ENCODE results near the gene CD164L2.

CD164L2 gene

GRCh38 chr1:27353629-27354028 lies 29.5 kb downstream of the CD164L2 start:
- TF ChIP-seq PATZ1 (CRISPR knock-in tag; IDR thresholded peaks at IDR 0.05; ENCODE audit: borderline replicate concordance) (no peak), ZNF8 (CRISPR knock-in tag; IDR thresholded peaks at IDR 0.05) (no peak), POU6F1 (CRISPR knock-in tag; IDR thresholded peaks at IDR 0.05; ENCODE audit: borderline replicate concordance, low read depth) (no peak), BACH2 (CRISPR knock-in tag; IDR thresholded peaks at IDR 0.05; ENCODE audit: borderline replicate concordance) (no peak), ZC3H10 (CRISPR knock-in tag; IDR thresholded peaks at IDR 0.05) (no peak), ESRRG (CRISPR knock-in tag; IDR thresholded peaks at IDR 0.05) (no peak), TCF4 (CRISPR knock-in tag; IDR thresholded peaks at IDR 0.05; ENCODE audit: borderline replicate concordance) (no peak), CREB5 (CRISPR knock-in tag; IDR thresholded peaks at IDR 0.05; ENCODE audit: low read depth) (no peak), TOX (CRISPR knock-in tag; IDR thresholded peaks at IDR 0.05; ENCODE audit: borderline replicate concordance) (no peak), ZFP3 (CRISPR knock-in tag; IDR thresholded peaks at IDR 0.05) (no peak), ARNTL (CRISPR knock-in tag; IDR thresholded peaks at IDR 0.05; ENCODE audit: borderline replicate concordance, low read depth) (no peak), ISL1 (CRISPR knock-in tag; IDR thresholded peaks at IDR 0.05) (no peak), ZNF565 (CRISPR knock-in tag; conservative IDR thresholded peaks at IDR 0.05; ENCODE audit: low read depth) (no peak), CSRNP3 (CRISPR knock-in tag; IDR thresholded peaks at IDR 0.05) (no peak), OSR1 (CRISPR knock-in tag; IDR thresholded peaks at IDR 0.05) (no peak), RARB (CRISPR knock-in tag; IDR thresholded peaks at IDR 0.05) (no peak), TSHZ2 (CRISPR knock-in tag; IDR thresholded peaks at IDR 0.05) (no peak), GLIS3 (CRISPR knock-in tag; IDR thresholded peaks at IDR 0.05) (no peak), ZNF70 (CRISPR knock-in tag; IDR thresholded peaks at IDR 0.05) (no peak), CSDC2 (CRISPR knock-in tag; IDR thresholded peaks at IDR 0.05) (no peak)
- ATAC-seq = no peak

GRCh38 chr1:27353166-27353565 lies 30.0 kb downstream of the CD164L2 start:
- ATAC-seq = no peak
- no peak for TF ChIP-seq CREB5 (CRISPR knock-in tag; IDR thresholded peaks at IDR 0.05; ENCODE audit: low read depth)
- no peak for TF ChIP-seq ZFP30 (CRISPR knock-in tag; IDR thresholded peaks at IDR 0.05)
- no peak for TF ChIP-seq ARNTL (CRISPR knock-in tag; IDR thresholded peaks at IDR 0.05; ENCODE audit: borderline replicate concordance, low read depth)
- no peak for TF ChIP-seq ZNF565 (CRISPR knock-in tag; conservative IDR thresholded peaks at IDR 0.05; ENCODE audit: low read depth)
- TF ChIP-seq TOX (CRISPR knock-in tag; IDR thresholded peaks at IDR 0.05; ENCODE audit: borderline replicate concordance) = no peak
- TF ChIP-seq POU6F1 (CRISPR knock-in tag; IDR thresholded peaks at IDR 0.05; ENCODE audit: borderline replicate concordance, low read depth) = no peak
- no peak for TF ChIP-seq ZNF8 (CRISPR knock-in tag; IDR thresholded peaks at IDR 0.05)
- TF ChIP-seq TSHZ2 (CRISPR knock-in tag; IDR thresholded peaks at IDR 0.05) = no peak
- no peak for TF ChIP-seq PATZ1 (CRISPR knock-in tag; IDR thresholded peaks at IDR 0.05; ENCODE audit: borderline replicate concordance)
- TF ChIP-seq CSDC2 (CRISPR knock-in tag; IDR thresholded peaks at IDR 0.05) = no peak
- TF ChIP-seq OSR1 (CRISPR knock-in tag; IDR thresholded peaks at IDR 0.05) = no peak
- TF ChIP-seq ZFP3 (CRISPR knock-in tag; IDR thresholded peaks at IDR 0.05) = no peak
- TF ChIP-seq ZC3H10 (CRISPR knock-in tag; IDR thresholded peaks at IDR 0.05) = no peak
